Rectal smooth muscle tissue (tissue), 1 donor: ENCODE measurements around the gene MGAT5.

ENCODE experiments used
- H3K27ac ChIP-seq: one replicate; pipeline ENCODE4 v1.7.0; 2013; ENCODE audit warnings: low read depth, low read length, inconsistent platforms
- H3K27me3 ChIP-seq: one replicate; pipeline ENCODE4 v1.7.0; 2013; ENCODE audit warnings: low read length; ENCODE audit not compliant: control insufficient read depth, insufficient read depth
- H3K36me3 ChIP-seq: one replicate; pipeline ENCODE4 v1.7.0; 2013; ENCODE audit warnings: low read length; ENCODE audit not compliant: control insufficient read depth, insufficient read depth
- H3K4me1 ChIP-seq: one replicate; pipeline ENCODE4 v1.7.0; 2013; ENCODE audit warnings: low read length; ENCODE audit not compliant: control insufficient read depth, insufficient read depth
- H3K4me3 ChIP-seq: one replicate; pipeline ENCODE4 v1.7.0; 2013; ENCODE audit warnings: low read length
- H3K9ac ChIP-seq: one replicate; pipeline ENCODE4 v1.7.0; 2013; ENCODE audit warnings: low read length

The MGAT5 gene

DNA sequence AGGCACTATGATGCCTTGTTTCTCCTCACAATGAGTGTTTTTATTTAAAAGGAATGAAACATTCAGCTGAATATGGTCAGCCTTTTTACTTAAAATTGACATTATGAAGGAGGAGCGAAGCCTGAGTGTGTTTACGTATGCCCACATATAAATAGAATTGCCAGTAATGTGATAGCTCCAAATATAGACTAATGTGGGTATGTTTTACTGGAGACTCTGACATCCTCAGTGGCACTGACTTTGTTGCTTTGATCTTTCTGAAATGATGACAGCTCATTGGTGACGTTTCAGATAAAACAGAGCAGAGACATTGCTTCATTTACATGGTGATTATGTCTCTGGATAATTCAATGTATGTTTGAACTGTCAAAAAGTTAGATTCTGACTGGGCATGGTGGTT, 167.0 kb downstream of the MGAT5 start:
- Histone ChIP-seq H3K9ac (no peak overlapping the region), H3K36me3 (no peaks in the 10 kb centered on the region), H3K27ac (no peak overlapping the region), H3K4me1 (no peaks in the 10 kb centered on the region), H3K4me3 (no peak overlapping the region), H3K27me3 (no peaks in the 10 kb centered on the region)

DNA sequence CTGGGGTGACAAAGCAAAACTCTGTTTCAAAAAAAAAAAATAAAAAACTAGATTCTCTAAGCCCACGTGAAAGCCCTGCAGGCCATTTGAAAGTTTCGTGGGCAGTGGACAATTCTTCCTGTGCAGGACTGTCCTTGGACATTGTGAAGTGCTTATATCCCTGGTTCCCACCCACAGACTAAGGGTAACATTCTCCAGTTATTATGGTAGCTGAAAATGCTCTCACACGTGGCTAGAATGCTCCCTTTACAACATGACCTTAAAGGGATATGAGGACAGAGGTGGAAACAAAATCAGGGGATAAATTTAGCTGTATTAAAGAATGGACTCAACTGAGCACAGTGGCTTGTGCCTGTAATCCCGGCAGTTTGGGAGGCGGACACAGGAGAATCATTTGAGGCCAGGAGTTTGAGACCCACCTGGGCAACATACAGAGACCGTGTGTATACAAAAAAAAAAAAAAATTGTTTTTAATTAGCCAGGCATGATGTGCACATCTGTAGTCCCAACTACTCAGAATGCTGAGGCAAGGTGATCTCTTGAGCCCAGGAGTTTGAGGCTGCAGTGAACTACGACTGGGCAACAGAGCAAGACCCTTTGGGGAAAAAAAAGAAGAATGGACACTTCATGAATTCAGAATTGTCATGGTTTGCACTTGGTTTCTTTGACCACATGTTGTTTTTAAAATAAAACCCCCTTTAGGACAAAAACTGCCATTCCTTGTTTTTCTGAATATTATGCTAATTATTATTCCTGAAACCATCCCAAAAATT, 167.9 kb downstream of the MGAT5 start:
- no peak overlapping the region for H3K27ac ChIP-seq
- no peak overlapping the region for H3K4me3 ChIP-seq
- H3K9ac ChIP-seq, result no peak overlapping the region
- no peaks in the 10 kb centered on the region for H3K27me3 ChIP-seq
- H3K36me3 ChIP-seq, result no peaks in the 10 kb centered on the region
- no peaks in the 10 kb centered on the region for H3K4me1 ChIP-seq

DNA sequence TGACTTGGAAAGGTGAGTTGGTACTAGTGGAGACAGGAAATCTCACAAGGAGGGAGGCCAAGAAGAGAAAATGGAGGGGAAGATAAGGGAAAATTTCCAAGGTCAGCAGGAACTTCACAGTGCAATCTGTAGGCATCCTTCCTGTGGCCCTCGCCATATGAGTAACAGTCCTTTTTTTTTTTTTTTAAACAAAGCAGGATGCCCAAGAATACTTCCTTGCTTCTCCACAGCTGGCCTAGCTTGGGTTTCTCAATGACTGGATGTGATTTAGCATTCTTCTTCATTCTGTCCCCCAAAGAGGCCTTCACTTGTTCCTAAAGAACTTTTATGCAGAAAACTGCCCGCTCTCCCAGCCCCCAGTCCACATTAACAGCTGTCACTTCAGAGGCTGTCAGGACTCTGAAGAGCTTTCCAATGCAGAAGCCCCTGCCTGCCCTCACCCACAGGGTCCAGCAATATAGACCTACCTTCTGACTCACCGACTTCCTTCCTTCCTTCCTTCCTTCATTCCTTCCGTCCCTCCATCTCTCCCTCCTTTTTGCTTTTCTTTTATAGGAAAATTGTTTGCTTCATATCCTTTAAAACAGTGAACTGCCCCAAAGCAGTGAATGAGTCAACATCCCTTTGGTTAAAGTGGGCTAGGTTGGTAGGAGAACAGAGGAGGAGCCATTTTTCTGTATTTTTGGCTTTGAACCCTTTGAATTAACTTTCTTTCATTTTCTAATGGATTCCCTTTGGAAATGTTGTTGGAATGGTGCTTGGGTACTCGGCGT, 172.0 kb downstream of the MGAT5 start:
- Histone ChIP-seq H3K27me3 (no peaks in the 10 kb centered on the region), H3K4me1 (no peaks in the 10 kb centered on the region), H3K9ac (no peak overlapping the region), H3K27ac (no peak overlapping the region), H3K36me3 (peaks cover 2% of the 10 kb centered on the region), H3K4me3 (no peak overlapping the region)

DNA sequence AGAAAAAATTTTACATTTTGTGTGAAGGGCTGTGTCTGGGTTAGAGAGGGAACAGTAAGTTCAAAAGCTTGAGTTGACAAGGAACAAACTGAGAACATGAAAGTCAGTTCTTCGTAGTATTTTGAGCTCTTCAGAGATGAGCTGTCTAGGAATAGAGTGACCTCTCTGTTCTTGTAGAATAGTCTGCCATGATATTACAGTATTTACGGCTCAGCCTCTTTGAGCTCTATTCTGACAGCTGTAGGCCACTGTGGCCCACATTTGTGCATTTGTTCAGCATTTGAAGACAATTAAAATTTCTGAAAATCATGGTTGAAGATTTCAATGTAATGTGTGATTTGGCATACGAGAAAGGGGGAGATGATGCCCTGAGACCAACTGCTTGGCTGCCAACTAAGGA, 172.8 kb downstream of the MGAT5 start:
- H3K27me3 ChIP-seq, result no peaks in the 10 kb centered on the region
- no peak overlapping the region for H3K9ac ChIP-seq
- no peak overlapping the region for H3K4me3 ChIP-seq
- H3K27ac ChIP-seq, result no peak overlapping the region
- H3K36me3 ChIP-seq, result peaks cover 2% of the 10 kb centered on the region
- H3K4me1 ChIP-seq, result no peaks in the 10 kb centered on the region

DNA sequence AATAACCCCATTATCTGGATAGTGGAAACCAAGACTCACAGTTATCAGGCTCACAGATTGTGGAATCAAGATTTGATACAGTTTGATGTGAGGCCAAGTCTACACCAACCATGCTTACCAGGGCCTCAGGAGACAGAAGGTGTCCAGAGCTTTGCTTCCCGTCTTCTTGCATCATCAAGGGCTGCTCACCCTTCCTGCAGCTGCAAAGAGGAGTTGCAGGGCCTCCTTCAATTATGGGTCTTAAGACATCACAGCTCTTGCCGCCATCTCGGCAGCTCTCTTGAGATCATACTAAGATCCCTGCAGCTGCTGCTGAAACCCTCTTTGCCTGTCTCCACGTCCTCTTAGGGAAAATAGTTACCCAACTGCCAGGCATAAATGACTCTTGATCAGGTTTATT, 176.0 kb downstream of the MGAT5 start:
- H3K4me1 ChIP-seq, result no peaks in the 10 kb centered on the region
- H3K36me3 ChIP-seq, result peaks cover 2% of the 10 kb centered on the region
- no peak overlapping the region for H3K27ac ChIP-seq
- no peak overlapping the region for H3K4me3 ChIP-seq
- H3K27me3 ChIP-seq, result no peaks in the 10 kb centered on the region
- no peak overlapping the region for H3K9ac ChIP-seq

DNA sequence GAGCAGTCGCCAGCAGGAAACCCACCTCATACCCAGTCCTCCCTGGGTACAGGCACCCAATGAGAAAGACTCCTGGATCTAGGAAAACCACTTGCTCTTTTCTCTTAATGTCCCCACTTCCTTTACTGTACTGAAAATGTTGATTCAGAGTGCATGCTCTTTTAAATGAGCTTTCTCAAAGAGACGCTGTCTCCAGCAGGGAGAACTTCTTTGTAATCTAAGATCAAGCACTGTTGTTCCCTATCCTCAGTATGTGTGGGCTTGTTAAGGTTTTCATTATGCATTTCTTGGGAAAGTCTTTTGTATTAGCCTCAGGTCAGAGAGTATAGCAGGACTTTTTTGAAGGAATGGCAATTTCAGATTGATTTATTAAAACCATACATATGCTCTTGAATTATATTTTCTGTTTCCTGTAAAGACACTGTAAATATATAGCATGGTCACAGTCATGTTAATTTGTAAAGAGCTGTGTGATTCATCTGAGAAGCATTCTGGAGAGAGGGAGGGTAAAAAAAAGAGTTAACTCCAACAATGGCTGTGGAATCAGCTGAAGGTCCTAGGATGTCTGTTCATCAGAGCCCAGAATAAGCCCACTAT, 178.1 kb downstream of the MGAT5 start:
- H3K36me3 ChIP-seq, result peaks cover 2% of the 10 kb centered on the region

DNA sequence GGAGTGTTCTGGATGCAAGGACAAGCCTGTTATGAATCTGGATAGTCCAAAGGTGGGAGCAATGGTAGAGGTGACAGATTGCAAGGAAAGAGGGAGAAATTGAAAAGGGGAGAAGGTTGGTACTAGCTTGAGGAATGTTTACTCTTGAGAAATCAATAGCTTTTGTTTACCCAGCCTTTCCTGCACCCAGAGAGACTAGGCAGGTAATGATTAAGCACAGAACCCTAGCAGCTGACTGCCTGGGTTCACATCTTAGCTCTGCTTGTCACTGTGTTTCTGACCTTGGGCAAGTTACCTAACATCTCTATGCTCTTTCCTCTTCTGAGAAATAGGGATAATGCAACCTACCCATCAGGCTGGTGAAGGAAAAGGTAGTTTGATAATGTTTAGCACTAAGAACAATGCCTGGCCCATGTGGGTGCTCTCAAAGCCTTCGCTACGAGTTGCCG, 178.6 kb downstream of the MGAT5 start:
- no peaks in the 10 kb centered on the region for H3K4me1 ChIP-seq
- H3K9ac ChIP-seq, result no peak overlapping the region
- no peaks in the 10 kb centered on the region for H3K27me3 ChIP-seq
- no peak overlapping the region for H3K4me3 ChIP-seq
- no peak overlapping the region for H3K27ac ChIP-seq
- peaks cover 2% of the 10 kb centered on the region for H3K36me3 ChIP-seq

More for the DNA sequence above, 178.1 kb downstream of the MGAT5 start:
- Histone ChIP-seq H3K27ac (no peak overlapping the region), H3K4me3 (no peak overlapping the region), H3K4me1 (no peaks in the 10 kb centered on the region), H3K9ac (no peak overlapping the region), H3K27me3 (no peaks in the 10 kb centered on the region)

DNA sequence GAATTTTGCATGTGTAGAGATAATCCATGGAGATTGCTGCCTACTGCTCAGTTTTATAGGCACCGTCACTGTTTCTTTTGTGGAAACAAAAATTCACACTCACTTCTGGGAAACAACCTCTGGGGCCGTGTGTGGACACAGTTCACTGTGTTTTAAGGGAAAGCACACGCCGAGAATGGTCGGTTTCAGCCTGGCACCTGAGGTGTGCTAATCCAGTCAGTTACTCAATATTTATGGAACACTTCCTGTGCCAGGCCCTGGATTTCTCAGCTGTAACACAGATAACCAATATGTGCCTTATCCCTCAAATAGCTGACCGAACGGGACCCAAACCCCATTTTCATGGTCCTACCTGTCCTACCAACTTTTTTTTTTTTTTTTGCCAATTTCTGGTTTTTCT, 179.6 kb downstream of the MGAT5 start:
- H3K27me3 ChIP-seq, result no peaks in the 10 kb centered on the region
- no peak overlapping the region for H3K4me3 ChIP-seq
- no peak overlapping the region for H3K9ac ChIP-seq
- H3K27ac ChIP-seq, result no peak overlapping the region
- H3K36me3 ChIP-seq, result peaks cover 3% of the 10 kb centered on the region
- no peaks in the 10 kb centered on the region for H3K4me1 ChIP-seq

DNA sequence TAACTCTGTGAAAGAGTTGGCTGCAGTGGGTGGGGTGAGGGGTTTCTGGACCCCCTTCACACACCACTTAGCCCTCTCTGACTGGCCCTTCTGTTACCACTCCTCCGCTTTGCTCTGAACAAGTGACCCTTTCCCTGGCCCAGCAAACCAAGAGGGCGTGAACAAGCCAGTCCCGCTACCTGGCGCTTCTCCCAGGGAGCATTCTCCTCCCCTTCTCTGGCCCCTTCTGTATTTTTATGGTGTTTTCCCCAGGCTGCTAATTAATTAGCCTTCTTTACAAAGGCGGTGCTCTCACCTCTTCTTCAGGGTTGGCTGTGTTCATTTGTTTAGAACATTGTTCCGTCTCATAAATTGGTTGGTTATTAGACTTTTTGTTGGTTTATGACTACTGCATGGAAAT, 180.1 kb downstream of the MGAT5 start:
- Histone ChIP-seq H3K4me1 (no peaks in the 10 kb centered on the region), H3K4me3 (no peak overlapping the region), H3K27me3 (no peaks in the 10 kb centered on the region), H3K9ac (no peak overlapping the region), H3K27ac (no peak overlapping the region), H3K36me3 (peaks cover 4% of the 10 kb centered on the region)

DNA sequence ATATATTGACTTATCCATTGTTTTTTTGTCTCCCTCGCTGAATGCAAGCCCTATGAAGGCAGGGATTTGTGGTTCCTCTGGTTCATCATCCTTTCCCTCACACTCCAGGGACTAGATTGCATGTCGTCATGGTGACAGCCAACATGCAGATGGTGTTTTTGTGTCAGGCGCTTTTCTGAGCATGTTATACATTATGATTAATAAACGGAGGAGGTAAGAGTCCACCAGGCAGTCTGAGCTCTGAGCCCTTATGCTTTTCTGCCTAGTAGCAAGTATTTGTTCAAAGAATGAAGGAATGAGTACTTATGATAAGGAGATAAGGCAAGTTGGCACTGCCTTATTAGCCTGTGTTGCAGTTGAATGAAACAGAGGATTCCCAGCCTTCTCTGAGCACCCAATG, 181.6 kb downstream of the MGAT5 start:
- H3K27ac ChIP-seq, result no peak overlapping the region
- H3K4me1 ChIP-seq, result no peaks in the 10 kb centered on the region
- H3K4me3 ChIP-seq, result no peak overlapping the region
- H3K36me3 ChIP-seq, result peaks cover 4% of the 10 kb centered on the region
- H3K9ac ChIP-seq, result no peak overlapping the region
- no peaks in the 10 kb centered on the region for H3K27me3 ChIP-seq

DNA sequence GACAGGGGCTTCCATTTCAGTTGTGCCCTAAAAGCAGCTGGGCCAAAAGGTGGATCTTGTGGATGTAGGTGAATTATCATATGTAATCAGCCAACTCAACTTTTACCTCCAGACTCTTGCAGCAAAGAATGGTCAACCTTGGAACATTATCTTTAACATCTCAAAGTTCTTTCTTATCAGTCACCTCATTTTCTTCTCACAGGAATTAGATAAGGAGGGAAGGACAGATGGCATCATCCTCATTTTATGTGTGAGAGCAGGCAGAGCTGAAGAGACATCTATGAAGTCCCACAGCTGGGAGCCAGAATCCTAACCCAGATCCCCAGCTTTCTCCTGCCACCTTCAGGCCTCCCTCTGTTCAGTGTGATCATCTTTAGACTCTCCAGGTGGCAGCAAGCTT, 182.1 kb downstream of the MGAT5 start:
- no peak overlapping the region for H3K9ac ChIP-seq
- H3K4me1 ChIP-seq, result no peaks in the 10 kb centered on the region
- H3K36me3 ChIP-seq, result peaks cover 4% of the 10 kb centered on the region
- no peaks in the 10 kb centered on the region for H3K27me3 ChIP-seq
- no peak overlapping the region for H3K4me3 ChIP-seq
- no peak overlapping the region for H3K27ac ChIP-seq

DNA sequence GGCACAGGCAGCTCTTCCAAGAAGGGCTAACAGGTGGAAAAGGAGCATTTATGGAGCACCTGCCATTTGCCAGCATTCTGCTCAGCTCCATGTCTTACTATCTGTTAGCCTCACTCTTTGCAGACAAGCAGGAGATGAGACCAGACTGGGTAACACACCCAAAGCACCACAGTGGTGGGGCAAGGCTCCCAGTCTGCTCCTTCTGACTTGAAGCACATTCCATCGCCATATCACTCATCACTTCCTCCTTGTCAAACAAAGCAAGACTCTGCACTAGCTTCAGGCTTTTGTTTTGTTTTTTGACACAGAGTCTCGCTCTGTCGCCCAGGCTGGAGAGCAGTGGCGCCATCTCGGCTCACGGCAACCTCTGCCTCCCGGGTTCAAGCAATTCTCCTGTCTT, 182.8 kb downstream of the MGAT5 start:
- Histone ChIP-seq H3K9ac (no peak overlapping the region), H3K4me3 (no peak overlapping the region), H3K27ac (no peak overlapping the region), H3K27me3 (no peaks in the 10 kb centered on the region), H3K36me3 (peaks cover 4% of the 10 kb centered on the region), H3K4me1 (no peaks in the 10 kb centered on the region)
